ENCODE data around the gene HSD17B2.
"Not testable (repeated sequence)": the region's sequence is repeated elsewhere in the genome, so short reads cannot be mapped to it uniquely, and the experiment has no call there.

HSD17B2 gene

DNA sequence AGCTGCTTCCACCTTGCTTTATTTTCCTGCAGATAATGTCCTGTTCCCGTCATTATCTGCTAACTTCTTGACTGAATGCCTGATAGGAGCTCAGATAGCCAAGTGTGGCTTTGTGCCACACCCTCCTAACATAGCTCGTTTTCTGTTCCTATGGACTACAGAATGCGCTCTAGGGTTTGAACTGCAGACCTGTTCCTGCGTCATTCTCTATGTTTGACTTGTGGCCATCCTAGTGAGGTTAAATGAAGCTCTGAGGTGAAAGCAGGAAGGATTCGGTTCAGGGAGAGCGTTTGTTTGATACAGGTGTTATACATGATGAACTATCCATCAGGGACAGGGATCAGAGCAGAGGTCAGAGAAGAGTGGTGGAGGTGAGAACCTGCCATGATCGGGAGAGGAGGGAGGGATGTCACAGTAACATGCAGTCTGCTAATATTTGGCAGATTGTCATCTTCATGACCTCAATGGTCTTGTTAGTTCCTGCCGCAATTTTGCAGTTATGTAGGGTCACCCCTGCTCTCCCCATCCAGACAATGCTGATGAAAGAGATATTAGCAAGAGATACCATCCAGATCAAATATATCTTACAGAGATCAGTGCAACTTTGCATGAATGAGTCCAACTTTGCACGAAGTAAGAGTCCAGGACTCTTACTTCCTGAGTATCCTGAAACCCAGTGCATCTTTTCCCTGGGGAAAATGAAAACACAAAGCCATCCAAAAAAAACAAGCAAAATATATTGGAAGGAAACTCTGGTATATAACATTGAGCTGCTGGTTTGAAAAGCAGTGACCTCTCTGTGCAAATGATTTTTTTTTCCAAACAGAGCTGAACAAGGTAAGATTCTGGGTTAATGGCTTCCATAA, 102.1 kb downstream of the HSD17B2 start:
- DNase-seq: no peak

GRCh38 chr16:82137822-82138167, 102.7 kb downstream of the HSD17B2 start:
- no peak for DNase-seq

GRCh38 chr16:82138478-82139285, 103.6 kb downstream of the HSD17B2 start:
- no peak for DNase-seq

GRCh38 chr16:82139286-82139571, 104.2 kb downstream of the HSD17B2 start:
- DNase-seq: not testable (repeated sequence)

GRCh38 chr16:82146556-82146955, 111.5 kb downstream of the HSD17B2 start:
- no peak for DNase-seq

DNA sequence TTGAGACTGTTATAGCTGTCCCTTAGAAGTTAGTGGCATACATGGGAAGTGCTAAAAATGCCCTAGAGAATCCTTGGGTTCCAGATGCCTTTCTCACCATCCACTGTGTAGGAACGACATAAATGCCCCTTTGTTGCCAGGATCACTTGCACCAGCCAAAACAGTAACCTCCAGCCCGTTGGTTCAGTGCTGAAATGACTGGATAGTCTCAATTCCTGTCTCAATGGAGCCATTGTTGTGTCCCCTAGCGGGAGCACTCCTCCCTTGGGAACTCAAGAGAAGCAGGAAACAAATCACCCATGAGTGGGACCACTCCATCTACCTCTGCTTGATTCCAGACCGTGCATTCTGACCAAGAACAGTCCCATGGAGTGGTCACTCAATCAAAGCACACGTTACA, 111.9 kb downstream of the HSD17B2 start:
- no peak for DNase-seq

- no peak for DNase-seq
Measured at GRCh38 chr16:82147546-82147945, 112.5 kb downstream of the HSD17B2 start.
